Body of pancreas (tissue), 4 donors: ENCODE measurements around the gene FAM184B. TPM values are rescaled to one million over a fixed set of nuclear protein-coding genes. Genes with fewer than 3 reads are reported as not detected.

Experiments used
- ATAC-seq: fragments of 150-250 bp; one replicate; pipeline ENCODE4 v1.9.1; 2016
- DNase-seq, 4 donors: peaks; one replicate each; pipeline ENCODE4 v3.0.0-alpha.2; 2019
- H3K27ac ChIP-seq, 4 donors: fragments of 200-600 bp; sonication (generic); 1 replicate in 3 of 4; 2 replicates in 1 of 4; pipeline versions ENCODE4 v1.5.1 to v1.6.1; 2016 to 2019; ENCODE audit warnings: mild to moderate bottlenecking in 1 of 4, mixed read lengths in 1 of 4, moderate library complexity in 1 of 4
- H3K27me3 ChIP-seq, 2 donors: fragments of 200-600 bp; sonication (generic); one replicate each; pipeline ENCODE4 v1.6.0; 2016; ENCODE audit warnings: mild to moderate bottlenecking in 1 of 2
- H3K36me3 ChIP-seq, 2 donors: fragments of 200-600 bp; sonication (generic); replicated peaks in 1 of 2; 2 replicates each; pipeline ENCODE4 v1.5.1; 2016; ENCODE audit warnings: low read depth in 2 of 2; ENCODE audit not compliant: insufficient read depth in 1 of 2
- H3K4me1 ChIP-seq: fragments of 200-600 bp; sonication (generic); one replicate; pipeline ENCODE4 v1.6.0; 2016
- H3K4me3 ChIP-seq, 2 donors: fragments of 200-600 bp; sonication (generic); 1 replicate in 1 of 2; 2 replicates in 1 of 2; pipeline ENCODE4 v1.5.1; 2016 to 2019
- H3K9me3 ChIP-seq, 3 donors: fragments of 200-600 bp; sonication (generic); 1 replicate in 2 of 3; 2 replicates in 1 of 3; pipeline ENCODE4 v1.5.1; 2016
- CTCF ChIP-seq, 7 experiments: fragments of 450-650 bp in 4 of 7; fragments of 200-600 bp in 3 of 7; sonication (generic) in 3 of 7; IDR thresholded peaks; one replicate each; pipeline ENCODE4 v1.5.1; 2016 to 2019; ENCODE audit warnings: antibody characterized with exemption in 7 of 7
- POLR2A ChIP-seq, 3 donors: fragments of 450-650 bp; IDR thresholded peaks; one replicate each; pipeline ENCODE4 v1.6.1; 2016; ENCODE audit warnings: antibody characterized with exemption in 3 of 3, mild to moderate bottlenecking in 2 of 3
- WGBS, 2 donors: methylation state at CpG; one replicate each; pipeline ENCODE4 v1.1.5; 2017; 5-methylcytosine and 5-hydroxymethylcytosine counted together
- intact Hi-C: fragments of 100-400 bp; cut with DNase I; formaldehyde crosslinking; loops from one replicate; pipeline ENCODE4 v1.15.1; 2023
- total RNA-seq, 2 donors: library from RNA; depleted of rRNA; stranded (reverse); fragments of >200 nt; gene quantifications; one replicate each; pipeline ENCODE4 v1.1.0, GENCODE V29; 2016

FAM184B gene
- total RNA-seq, 2 donors from 2014 or later = not detected

GRCh38 chr4:17785858-17786257, 4.4 kb upstream of the FAM184B start:
- Histone ChIP-seq H3K9me3 (no peaks in the 10 kb centered on the region), H3K4me1 (peaks cover 12% of the 10 kb centered on the region), H3K4me3 (no peak overlapping the region), H3K36me3 (no peaks in the 10 kb centered on the region), H3K27ac (no peak overlapping the region), H3K27me3 (no peaks in the 10 kb centered on the region)
- DNase-seq = no peak
- intact Hi-C loops = no loop called here
- TF ChIP-seq CTCF (IDR thresholded peaks at IDR 0.05) = no peak
- no peak for ATAC-seq
- WGBS, 2 donors = 75 to 87% methylated on average over 5 of the region's 5 CpGs

DNA sequence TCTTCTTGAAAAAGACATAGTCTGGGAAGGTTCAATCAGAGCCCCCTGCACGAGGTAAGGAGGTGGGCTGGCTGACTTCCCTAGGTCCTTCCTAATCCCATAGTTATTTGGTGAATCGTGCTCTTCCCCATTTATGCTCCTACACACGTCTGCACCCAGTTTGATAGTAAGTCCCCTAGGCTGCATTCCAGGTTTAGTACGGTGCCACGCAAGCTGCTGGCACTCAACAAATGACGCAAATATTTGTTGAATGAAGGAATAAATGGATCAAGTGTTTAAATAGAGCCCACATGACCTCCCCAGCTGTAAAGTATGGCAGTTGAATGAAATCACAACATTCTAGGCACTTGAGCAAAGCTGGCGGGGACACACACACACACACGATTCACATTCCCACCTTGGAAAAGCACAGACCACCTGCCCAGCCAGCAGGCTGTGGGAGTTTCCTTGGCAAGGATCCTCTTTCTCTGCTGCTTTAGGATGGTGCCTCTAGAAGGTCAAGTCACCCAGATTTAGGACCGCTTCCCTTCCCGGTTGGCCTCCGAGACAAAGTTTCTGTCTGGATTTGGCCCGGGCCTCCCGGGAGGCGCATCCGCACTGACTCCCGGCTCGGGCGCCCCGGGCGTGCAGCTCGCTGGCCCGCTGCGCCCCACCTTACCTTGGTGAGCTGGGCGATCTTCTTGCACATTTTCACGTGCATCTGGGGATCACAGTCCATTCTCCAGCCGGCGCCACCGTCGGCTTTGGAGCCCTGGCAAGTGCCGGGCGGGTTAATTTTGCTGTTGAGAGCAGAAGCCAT, 721 bp downstream of the FAM184B start:
- intact Hi-C loops = no loop called here
- Histone ChIP-seq H3K27ac (no peak overlapping the region), H3K36me3 (no peaks in the 10 kb centered on the region), H3K9me3 (no peaks in the 10 kb centered on the region), H3K4me1 (peaks cover 18% of the 10 kb centered on the region), H3K4me3 (no peak overlapping the region), H3K27me3 (no peaks in the 10 kb centered on the region)
- DNase-seq (peak in 1 of 4 donors; percentile 13), ATAC-seq (peak; percentile 67)
- 2 to 18% methylated on average over 10 to 31 of the region's 31 CpGs for WGBS, 2 donors
- TF ChIP-seq POLR2A (IDR thresholded peaks at IDR 0.05) = no peak
- no peak for TF ChIP-seq CTCF (IDR thresholded peaks at IDR 0.05)

DNA sequence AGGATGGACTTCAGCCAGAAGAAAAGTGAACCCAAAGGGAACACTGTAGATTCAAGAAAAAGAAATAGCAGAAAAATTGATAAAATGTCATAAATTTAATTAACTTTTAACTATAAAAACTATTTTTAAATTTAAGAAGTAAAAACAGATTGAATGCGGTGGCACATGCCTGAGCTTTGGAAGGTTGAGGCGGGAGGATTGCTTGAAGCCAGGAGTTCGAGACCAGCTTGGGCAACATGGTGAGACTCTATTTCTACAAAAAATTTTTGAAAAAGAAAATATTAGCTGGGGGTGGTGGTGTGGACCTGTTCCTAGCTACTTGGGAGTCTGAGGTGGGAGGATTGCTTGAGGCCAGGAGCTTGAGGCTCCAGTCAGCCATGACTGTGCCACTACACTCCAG, 3.0 kb downstream of the FAM184B start:
- H3K4me1 ChIP-seq = peaks cover 18% of the 10 kb centered on the region
- WGBS, 2 donors = 93 to 94% methylated on average over 3 of the region's 3 CpGs
- intact Hi-C loops = no loop called here
- TF ChIP-seq CTCF (IDR thresholded peaks at IDR 0.05) (no peak), POLR2A (IDR thresholded peaks at IDR 0.05) (no peak)
- no peaks in the 10 kb centered on the region for H3K9me3 ChIP-seq
- DNase-seq = no peak
- H3K36me3 ChIP-seq = no peaks in the 10 kb centered on the region
- H3K4me3 ChIP-seq = no peak overlapping the region
- H3K27ac ChIP-seq = no peak overlapping the region
- no peaks in the 10 kb centered on the region for H3K27me3 ChIP-seq
- ATAC-seq = no peak

DNA sequence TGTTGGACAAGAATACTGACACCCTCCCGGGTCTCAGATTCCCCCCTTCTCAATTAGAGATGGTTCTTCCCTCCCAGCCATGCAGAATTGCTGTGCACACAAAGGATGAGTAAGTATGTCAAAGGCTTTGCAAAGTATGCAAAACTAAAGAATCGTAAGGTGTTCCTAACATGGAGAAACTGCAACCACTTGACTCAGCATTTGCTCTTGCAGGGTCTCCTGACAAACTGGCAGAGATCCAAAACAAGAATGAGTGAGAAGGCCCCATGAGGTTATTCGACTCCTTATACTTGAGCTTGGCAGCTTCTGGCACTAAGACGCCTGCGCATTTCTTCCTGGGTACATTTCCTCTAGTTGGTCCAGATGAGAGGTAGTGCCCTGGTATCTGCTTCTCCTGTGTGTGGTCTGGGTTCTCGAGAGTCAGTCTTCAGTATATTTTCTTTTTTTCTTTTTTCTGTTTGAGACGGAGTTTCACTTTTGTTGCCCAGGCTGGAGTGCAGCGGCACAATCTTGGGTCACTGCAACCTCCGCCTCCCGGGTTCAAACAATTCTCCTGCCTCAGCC, 8.2 kb downstream of the FAM184B start:
- Histone ChIP-seq H3K36me3 (no peaks in the 10 kb centered on the region), H3K9me3 (no peaks in the 10 kb centered on the region), H3K4me1 (no peaks in the 10 kb centered on the region), H3K27ac (no peak overlapping the region), H3K4me3 (no peak overlapping the region), H3K27me3 (no peaks in the 10 kb centered on the region)
- ATAC-seq = no peak
- TF ChIP-seq POLR2A (IDR thresholded peaks at IDR 0.05) (no peak), CTCF (IDR thresholded peaks at IDR 0.05) (no peak)
- WGBS, 2 donors = 78 to 88% methylated on average over 10 of the region's 10 CpGs
- no peak for DNase-seq
- intact Hi-C loops = no loop called here
